ENCODE results near the gene SUPT7L.

The SUPT7L gene

GRCh38 chr2:27663285-27664153 lies at the start of gene SUPT7L, which contains the start of gene SLC4A1AP:
SUPT7L (minus strand) TSS chr2:27663614; CDS start chr2:27662192, 1,422 bp downstream.
SLC4A1AP (plus strand) TSS chr2:27663889; CDS start chr2:27663915, 26 bp downstream.
- DNase-seq (ENCODE audit: low read depth in 2 of 2), result peak; percentile 47 to 66

- no peak for DNase-seq (ENCODE audit: low read depth in 2 of 2)
Measured at GRCh38 chr2:27713201-27713600, 49.8 kb upstream of the SUPT7L start.

- no peak for DNase-seq (ENCODE audit: low read depth in 2 of 2)
Measured at GRCh38 chr2:27712522-27712921, 49.1 kb upstream of the SUPT7L start.

- no peak for DNase-seq (ENCODE audit: low read depth in 2 of 2)
Measured at GRCh38 chr2:27711804-27712203, 48.4 kb upstream of the SUPT7L start.

GRCh38 chr2:27710640-27711430 lies 47.4 kb upstream of the SUPT7L start:
- no peak for DNase-seq (ENCODE audit: low read depth in 2 of 2)

- DNase-seq (ENCODE audit: low read depth in 2 of 2), result no peak
Measured at GRCh38 chr2:27709960-27710575, 46.7 kb upstream of the SUPT7L start.

GRCh38 chr2:27709326-27709725 lies 45.9 kb upstream of the SUPT7L start:
- DNase-seq (ENCODE audit: low read depth in 2 of 2), result no peak

GRCh38 chr2:27708666-27709065 lies 45.3 kb upstream of the SUPT7L start:
- DNase-seq (ENCODE audit: low read depth in 2 of 2), result no peak

GRCh38 chr2:27708257-27708654 lies 44.8 kb upstream of the SUPT7L start:
- DNase-seq (ENCODE audit: low read depth in 2 of 2), result no peak

- DNase-seq (ENCODE audit: low read depth in 2 of 2), result no peak
Measured at GRCh38 chr2:27707462-27708256, 44.2 kb upstream of the SUPT7L start.

GRCh38 chr2:27705851-27706622 lies 42.6 kb upstream of the SUPT7L start:
- DNase-seq (ENCODE audit: low read depth in 2 of 2), result no peak

- no peak for DNase-seq (ENCODE audit: low read depth in 2 of 2)
Measured at GRCh38 chr2:27704342-27704876, 41.0 kb upstream of the SUPT7L start.

GRCh38 chr2:27703638-27704341 lies 40.4 kb upstream of the SUPT7L start:
- peak; percentile 82 to 89 for DNase-seq (ENCODE audit: low read depth in 2 of 2)

- no peak for DNase-seq (ENCODE audit: low read depth in 2 of 2)
Measured at GRCh38 chr2:27702302-27702701, 38.9 kb upstream of the SUPT7L start.

GRCh38 chr2:27701676-27702075 lies 38.3 kb upstream of the SUPT7L start:
- no peak for DNase-seq (ENCODE audit: low read depth in 2 of 2)

- no peak for DNase-seq (ENCODE audit: low read depth in 2 of 2)
Measured at GRCh38 chr2:27697660-27698059, 34.2 kb upstream of the SUPT7L start.

GRCh38 chr2:27690052-27690451 lies 26.6 kb upstream of the SUPT7L start:
- no peak for DNase-seq (ENCODE audit: low read depth in 2 of 2)

GRCh38 chr2:27689424-27689823 lies 26.0 kb upstream of the SUPT7L start:
- DNase-seq (ENCODE audit: low read depth in 2 of 2), result no peak

GRCh38 chr2:27687232-27687631 lies 23.8 kb upstream of the SUPT7L start:
- no peak for DNase-seq (ENCODE audit: low read depth in 2 of 2)

GRCh38 chr2:27685577-27685976 lies 22.2 kb upstream of the SUPT7L start:
- DNase-seq (ENCODE audit: low read depth in 2 of 2), result no peak

Data from activated CD4-positive, alpha-beta T cell treated with anti-CD3 and anti-CD28 coated beads for 24 hours (primary cell).